GM21717 (cell line): ENCODE measurements around the gene ADH5.
A peak's percentile ranks its signal among the peaks of the same experiment; 100 is the strongest.
"Not testable (repeated sequence)": the region's sequence is repeated elsewhere in the genome, so short reads cannot be mapped to it uniquely, and the experiment has no call there.

ENCODE experiments used
- ATAC-seq: cut with Tn5 transposase; IDR thresholded peaks from one replicate; pipeline ENCODE4 v1.9.1; 2021; ENCODE audit warnings: mild to moderate bottlenecking, moderate library complexity; ENCODE audit not compliant: unreplicated experiment

The ADH5 gene

GRCh38 chr4:99088481-99089365 lies at the start of gene ADH5:
TSS of gene ADH5 (minus strand) at chr4:99088788. CDS start at chr4:99088700, 88 bp downstream.
- ATAC-seq = peak; percentile 95

GRCh38 chr4:99136329-99136728 lies 47.7 kb upstream of the ADH5 start:
- ATAC-seq = no peak

GRCh38 chr4:99135541-99136162 lies 47.1 kb upstream of the ADH5 start:
- no peak for ATAC-seq

- no peak for ATAC-seq
Observed at GRCh38 chr4:99134586-99134985, 46.0 kb upstream of the ADH5 start.

GRCh38 chr4:99131378-99131777 lies 42.8 kb upstream of the ADH5 start:
- ATAC-seq = no peak

GRCh38 chr4:99126376-99126775 lies 37.8 kb upstream of the ADH5 start:
- no peak for ATAC-seq

GRCh38 chr4:99121008-99121407 lies 32.4 kb upstream of the ADH5 start:
- ATAC-seq = no peak

GRCh38 chr4:99120501-99120900 lies 31.9 kb upstream of the ADH5 start:
- ATAC-seq = no peak

GRCh38 chr4:99117876-99118693 lies 29.5 kb upstream of the ADH5 start:
- ATAC-seq = no peak

- ATAC-seq = not testable (repeated sequence)
Observed at GRCh38 chr4:99117122-99117841, 28.7 kb upstream of the ADH5 start.

- not testable (repeated sequence) for ATAC-seq
Observed at GRCh38 chr4:99109286-99109685, 20.7 kb upstream of the ADH5 start.

- no peak for ATAC-seq
Observed at GRCh38 chr4:99104153-99104552, 15.6 kb upstream of the ADH5 start.

GRCh38 chr4:99103166-99103565 lies 14.6 kb upstream of the ADH5 start:
- no peak for ATAC-seq

GRCh38 chr4:99102634-99103033 lies 14.0 kb upstream of the ADH5 start:
- ATAC-seq = no peak

GRCh38 chr4:99100876-99101275 lies 12.3 kb upstream of the ADH5 start:
- no peak for ATAC-seq

- ATAC-seq = not testable (repeated sequence)
Observed at GRCh38 chr4:99099814-99100213, 11.2 kb upstream of the ADH5 start.

- no peak for ATAC-seq
Observed at GRCh38 chr4:99099311-99099710, 10.7 kb upstream of the ADH5 start.

GRCh38 chr4:99091841-99092240 lies 3.3 kb upstream of the ADH5 start:
- not testable (repeated sequence) for ATAC-seq

- ATAC-seq = no peak
Observed at GRCh38 chr4:99091216-99091575, 2.6 kb upstream of the ADH5 start.

- ATAC-seq = no peak
Observed at GRCh38 chr4:99090481-99091215, 2.1 kb upstream of the ADH5 start.
